ENCODE results near the gene CYP20A1. TPM values are rescaled to one million over a fixed set of nuclear protein-coding genes. Genes with fewer than 3 reads are reported as not detected.
"Not testable (repeated sequence)": the region's sequence is repeated elsewhere in the genome, so short reads cannot be mapped to it uniquely, and the experiment has no call there.

The CYP20A1 gene
- total RNA-seq, 2 donors from 2014 or later, result 13.2 to 18.1 TPM

DNA sequence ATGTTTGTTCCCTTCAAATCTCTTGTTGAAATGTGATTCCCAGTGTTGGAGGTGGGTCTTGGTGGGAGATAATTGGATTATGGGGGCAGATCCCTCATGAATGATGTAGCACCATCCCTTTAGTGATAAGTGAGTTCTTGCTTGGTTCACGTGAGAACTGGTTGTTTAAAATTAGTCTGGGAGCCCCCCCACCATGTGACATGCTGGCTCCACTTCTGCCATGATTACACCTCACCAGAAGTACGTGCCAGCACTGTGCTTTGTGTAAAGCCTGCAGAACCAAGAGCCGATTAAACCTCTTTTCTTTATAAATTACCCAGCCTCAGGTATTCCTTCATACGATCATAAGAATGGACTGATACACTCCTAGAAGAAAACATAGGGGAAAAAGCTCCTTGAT is 99.5 kb downstream of the CYP20A1 start:
- DNase-seq (ENCODE audit: low spot score in 2 of 2) (no peak), ATAC-seq (no peak)
- H3K9me3 Mint-ChIP-seq, result no peaks in the 10 kb centered on the region
- no peak overlapping the region for H3K27ac Mint-ChIP-seq
- H3K36me3 Mint-ChIP-seq, result peaks cover 0 to 12% of the 10 kb centered on the region in 2 donors

DNA sequence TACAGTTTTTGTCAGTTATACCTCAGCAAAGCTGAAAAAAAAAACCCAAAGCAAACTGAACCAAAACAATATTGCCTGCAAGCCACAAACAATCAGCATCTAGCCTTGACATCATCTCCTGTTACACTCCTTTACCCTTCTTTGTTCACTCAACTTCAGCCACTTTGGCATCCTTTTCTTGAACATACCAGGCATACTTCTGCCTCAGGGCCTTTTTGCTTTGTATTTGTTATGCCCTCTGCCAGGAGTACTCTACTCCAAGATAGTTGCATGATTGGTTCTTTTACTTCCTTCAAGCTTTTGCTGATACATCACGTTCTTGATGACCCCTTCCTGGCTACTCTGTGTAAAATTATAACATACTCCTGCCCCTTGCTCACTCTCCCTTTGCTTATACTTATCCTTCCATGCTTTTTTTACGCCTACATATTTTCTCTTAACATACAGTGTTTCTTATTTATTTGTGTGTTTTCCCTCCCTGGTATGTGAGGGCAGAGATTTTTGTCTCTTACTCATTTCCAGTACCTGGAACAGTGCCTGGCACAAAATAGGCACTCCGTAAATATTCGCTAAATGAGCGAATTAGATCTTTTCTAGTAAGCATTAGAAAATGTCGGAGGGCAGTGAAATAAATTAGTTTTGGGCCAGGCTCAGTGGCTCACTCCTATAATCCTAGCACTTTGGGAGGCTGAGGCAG is 102.1 kb downstream of the CYP20A1 start:
- Mint-ChIP-seq H3K36me3 (peaks cover 9 to 21% of the 10 kb centered on the region in 2 donors), H3K9me3 (no peaks in the 10 kb centered on the region), H3K27ac (peak overlapping the region in 1 of 2 donors; percentile 11)
- ATAC-seq (no peak), DNase-seq (ENCODE audit: low spot score in 2 of 2) (no peak)

DNA sequence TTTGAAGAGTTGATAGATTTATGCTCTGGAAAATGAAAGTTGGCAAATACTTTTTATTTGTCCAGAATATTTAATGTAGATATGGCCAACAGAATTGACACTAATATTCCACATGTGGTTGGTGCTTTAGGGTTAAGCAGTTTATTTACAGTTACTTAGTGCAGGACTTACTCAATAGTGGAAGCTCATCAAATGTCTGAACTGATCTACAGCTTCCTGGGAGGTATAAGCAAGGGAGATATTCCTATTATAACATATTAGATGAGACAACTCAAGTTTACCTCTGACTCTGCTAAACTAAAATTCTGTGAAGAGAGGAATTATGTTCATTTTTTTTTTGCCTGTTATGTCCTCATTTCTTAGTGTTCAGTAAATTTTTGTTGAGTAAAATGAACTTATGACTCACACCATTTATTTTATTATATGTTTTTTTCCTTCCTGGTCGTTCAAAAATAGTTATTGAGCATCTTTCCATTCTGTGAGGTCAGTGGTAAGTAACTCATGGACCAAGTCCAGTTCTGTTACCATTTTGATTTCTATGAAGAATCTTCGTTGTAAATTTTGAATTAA is 103.0 kb downstream of the CYP20A1 start:
- H3K9me3 Mint-ChIP-seq, result no peaks in the 10 kb centered on the region
- DNase-seq (ENCODE audit: low spot score in 2 of 2), result no peak

DNA sequence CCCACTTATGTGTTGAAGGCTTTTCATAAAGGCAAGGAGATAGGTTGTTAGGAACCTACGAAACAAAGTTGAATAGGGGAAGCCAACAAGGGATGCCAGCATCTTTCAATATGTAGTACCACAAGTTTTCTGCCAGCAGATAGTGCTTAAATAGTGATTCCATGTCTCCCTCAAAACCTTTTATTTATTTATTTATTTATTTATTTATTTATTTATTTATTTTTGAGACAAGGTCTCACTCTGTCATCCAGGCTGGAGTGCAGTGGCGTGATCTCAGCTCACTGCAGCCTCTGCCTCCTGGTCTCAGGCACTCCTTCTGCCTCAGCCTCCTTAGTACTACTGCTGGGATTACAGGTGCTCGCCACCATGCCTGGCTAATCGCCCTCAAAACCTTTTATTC is 103.6 kb downstream of the CYP20A1 start:
- not testable (repeated sequence) for DNase-seq (ENCODE audit: low spot score in 2 of 2); H3K9me3 Mint-ChIP-seq; ATAC-seq

More for the DNA sequence above, 103.0 kb downstream of the CYP20A1 start:
- no peak for ATAC-seq
- no peak overlapping the region for H3K27ac Mint-ChIP-seq
- peaks cover 9 to 14% of the 10 kb centered on the region in 2 donors for H3K36me3 Mint-ChIP-seq

DNA sequence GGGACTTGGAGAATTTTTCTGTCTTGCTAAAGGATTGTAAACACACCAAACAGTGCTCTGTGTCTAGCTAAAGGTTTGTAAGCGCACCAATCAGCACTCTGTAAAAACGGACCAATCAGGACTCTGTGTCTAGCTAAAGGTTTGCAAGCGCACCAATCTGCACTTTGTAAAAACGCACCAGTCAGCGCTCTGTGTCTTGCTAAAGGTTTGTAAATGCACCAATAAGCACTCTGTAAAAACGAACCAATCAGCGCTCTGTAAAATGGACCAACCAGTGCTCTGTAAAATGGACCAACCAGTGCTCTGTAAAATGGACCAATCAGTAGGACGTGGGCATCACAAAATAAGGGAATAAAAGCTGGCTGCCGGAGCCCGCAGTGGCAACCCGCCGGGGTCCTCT is 105.8 kb downstream of the CYP20A1 start:
- peaks cover 9 to 10% of the 10 kb centered on the region in 2 donors for H3K36me3 Mint-ChIP-seq
- no peak for DNase-seq (ENCODE audit: low spot score in 2 of 2)
- ATAC-seq, result no peak
- no peaks in the 10 kb centered on the region for H3K9me3 Mint-ChIP-seq
- no peak overlapping the region for H3K27ac Mint-ChIP-seq

More for the DNA sequence above, 103.6 kb downstream of the CYP20A1 start:
- not testable (repeated sequence) for H3K27ac Mint-ChIP-seq, H3K36me3 Mint-ChIP-seq

DNA sequence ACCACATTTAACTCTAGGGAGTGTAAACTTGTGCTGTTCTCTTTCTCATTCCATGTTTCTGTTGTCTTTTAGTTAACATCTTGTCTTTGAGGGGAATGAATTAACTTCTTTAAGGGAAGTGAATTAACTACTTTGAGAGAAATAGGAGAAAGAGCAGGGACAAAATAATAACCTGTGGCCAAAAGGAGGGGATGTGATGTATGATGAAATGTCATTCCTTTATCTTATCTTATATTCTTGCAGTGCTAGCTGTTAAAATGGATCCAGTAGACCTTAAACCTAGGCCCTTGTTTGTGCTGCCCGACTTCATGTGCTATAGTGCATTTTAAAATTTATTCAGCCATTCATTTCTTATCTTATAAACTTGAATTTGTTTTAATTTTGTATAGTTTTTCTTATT is 107.8 kb downstream of the CYP20A1 start:
- peaks cover 9 to 10% of the 10 kb centered on the region in 2 donors for H3K36me3 Mint-ChIP-seq
- DNase-seq (ENCODE audit: low spot score in 2 of 2), result no peak
- H3K9me3 Mint-ChIP-seq, result no peaks in the 10 kb centered on the region
- no peak for ATAC-seq
- H3K27ac Mint-ChIP-seq, result no peak overlapping the region

DNA sequence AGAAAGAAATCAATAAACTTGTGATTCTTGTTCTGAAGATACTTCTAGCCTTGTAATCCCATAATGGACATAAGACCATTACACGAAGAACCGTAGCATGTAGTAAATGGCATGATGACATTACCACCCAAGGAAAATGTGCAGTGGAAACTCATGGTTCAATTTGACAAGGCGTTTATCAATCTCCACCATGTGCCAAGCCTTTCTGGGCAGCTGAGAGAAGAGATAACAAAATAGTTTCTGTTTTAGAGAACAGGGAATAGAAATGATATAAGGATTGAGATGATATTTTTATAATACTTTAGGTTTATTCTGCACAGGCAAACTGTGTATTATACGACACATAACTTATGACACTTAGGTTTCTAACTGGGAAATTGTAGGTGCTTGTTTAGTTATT is 108.6 kb downstream of the CYP20A1 start:
- Mint-ChIP-seq H3K27ac (no peak overlapping the region), H3K9me3 (no peaks in the 10 kb centered on the region), H3K36me3 (peaks cover 9 to 10% of the 10 kb centered on the region in 2 donors)
- DNase-seq (ENCODE audit: low spot score in 2 of 2) (no peak), ATAC-seq (no peak)

DNA sequence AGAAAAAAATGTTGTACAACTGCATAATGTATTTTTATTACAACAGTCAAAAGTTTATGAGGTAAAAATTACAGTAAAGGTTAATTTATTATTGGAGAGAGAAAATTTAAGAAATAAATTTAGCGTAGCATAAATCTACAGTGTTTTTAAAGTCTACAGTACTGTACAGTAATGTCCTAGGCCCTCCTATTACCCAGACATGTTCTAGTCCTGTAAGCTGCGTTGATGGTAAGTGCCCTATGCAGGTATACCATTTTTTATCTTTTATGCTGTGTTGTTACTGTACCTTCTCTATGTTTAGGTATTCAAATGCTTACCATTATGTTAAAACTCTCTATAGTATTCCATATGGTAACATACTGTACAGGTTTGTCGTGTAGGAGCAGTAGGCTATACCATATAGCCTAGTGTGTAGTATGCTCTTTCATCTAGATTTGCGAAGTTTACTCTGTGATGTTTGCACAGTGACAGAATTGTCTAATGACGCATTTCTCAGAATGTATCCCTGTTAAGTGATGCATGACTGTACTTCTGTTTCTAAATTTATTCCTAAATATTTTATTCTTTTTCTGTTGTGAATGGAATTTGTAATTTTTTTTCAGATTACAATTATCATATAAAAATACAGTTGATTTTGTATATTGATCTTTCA is 113.9 kb downstream of the CYP20A1 start:
- Mint-ChIP-seq H3K36me3 (peaks cover 0 to 4% of the 10 kb centered on the region in 2 donors), H3K27ac (no peak overlapping the region), H3K9me3 (no peaks in the 10 kb centered on the region)
- DNase-seq (ENCODE audit: low spot score in 2 of 2) (no peak), ATAC-seq (no peak)

DNA sequence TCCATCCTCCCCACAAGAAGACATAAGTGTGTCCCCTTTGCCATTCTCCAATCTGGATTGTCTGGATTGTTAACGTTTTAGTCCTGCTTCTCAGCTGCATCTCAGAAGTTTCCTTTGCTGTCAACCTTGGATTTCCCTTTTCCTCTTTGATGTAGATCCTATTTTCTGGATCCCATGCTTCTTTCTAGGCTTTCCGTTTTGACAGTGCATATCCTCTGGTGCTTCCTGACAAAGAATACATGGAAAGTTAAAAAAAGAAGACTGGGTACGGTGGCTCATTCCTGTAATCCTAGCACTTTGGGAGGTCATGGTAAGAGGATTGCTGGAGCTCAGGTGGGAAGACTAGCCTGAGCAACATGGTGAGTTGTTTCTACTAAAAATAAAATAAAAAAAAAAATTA is 116.1 kb downstream of the CYP20A1 start:
- ATAC-seq, result no peak
- Mint-ChIP-seq H3K9me3 (no peaks in the 10 kb centered on the region), H3K36me3 (peaks cover 0 to 16% of the 10 kb centered on the region in 2 donors), H3K27ac (no peak overlapping the region)
- no peak for DNase-seq (ENCODE audit: low spot score in 2 of 2)

Other genes starting within 250 kb of the CYP20A1 start
- 10 to 100 TPM; 15.6 to 22.6 TPM for gene NBEAL1, start 224.1 kb upstream of the CYP20A1 start, total RNA-seq
- 10 to 100 TPM; 45.3 to 46.1 TPM for gene ABI2, start 89.4 kb downstream of the CYP20A1 start, total RNA-seq

All from activated naive CD4-positive, alpha-beta T cell treated with anti-CD3 and anti-CD28 coated beads, Interleukin-2, amount 50 U/mL, for 72 hours (primary cell).